HG03558 (cell line): ENCODE data around the gene ATP11A.

Experiments used
- ATAC-seq: cut with Tn5 transposase; IDR thresholded peaks from one replicate; pipeline ENCODE4 v1.9.1; 2021; ENCODE audit warnings: moderate number of reproducible peaks; ENCODE audit not compliant: unreplicated experiment; ENCODE audit errors: extremely low read depth

ATP11A gene

GRCh38 chr13:112755331-112755730 lies 65.5 kb downstream of the ATP11A start:
- no peak for ATAC-seq

GRCh38 chr13:112756081-112756480 lies 66.2 kb downstream of the ATP11A start:
- no peak for ATAC-seq

GRCh38 chr13:112756511-112756966 lies 66.7 kb downstream of the ATP11A start:
- ATAC-seq: no peak

GRCh38 chr13:112756967-112757758 lies 67.3 kb downstream of the ATP11A start:
- no peak for ATAC-seq

- no peak for ATAC-seq
Measured at GRCh38 chr13:112757759-112758086, 67.9 kb downstream of the ATP11A start.

- no peak for ATAC-seq
Measured at GRCh38 chr13:112759053-112759452, 69.2 kb downstream of the ATP11A start.

GRCh38 chr13:112759827-112760226 lies 70.0 kb downstream of the ATP11A start:
- ATAC-seq: no peak

- no peak for ATAC-seq
Measured at GRCh38 chr13:112760435-112760834, 70.6 kb downstream of the ATP11A start.

GRCh38 chr13:112760931-112761330 lies 71.1 kb downstream of the ATP11A start:
- no peak for ATAC-seq

GRCh38 chr13:112761701-112762689 lies 72.2 kb downstream of the ATP11A start:
- no peak for ATAC-seq

- no peak for ATAC-seq
Measured at GRCh38 chr13:112762690-112763080, 72.8 kb downstream of the ATP11A start.

GRCh38 chr13:112764028-112764427 lies 74.2 kb downstream of the ATP11A start:
- no peak for ATAC-seq

GRCh38 chr13:112764864-112765561 lies 75.2 kb downstream of the ATP11A start:
- ATAC-seq: no peak

GRCh38 chr13:112765731-112766130 lies 75.9 kb downstream of the ATP11A start:
- ATAC-seq: no peak

- no peak for ATAC-seq
Measured at GRCh38 chr13:112766336-112766735, 76.5 kb downstream of the ATP11A start.

- ATAC-seq: peak; percentile 38
Measured at GRCh38 chr13:112767506-112768471, 78.0 kb downstream of the ATP11A start.

GRCh38 chr13:112768795-112769481 lies 79.1 kb downstream of the ATP11A start:
- ATAC-seq: no peak

GRCh38 chr13:112769615-112770014 lies 79.8 kb downstream of the ATP11A start:
- no peak for ATAC-seq

- ATAC-seq: no peak
Measured at GRCh38 chr13:112770504-112770903, 80.7 kb downstream of the ATP11A start.
